T-cell (primary cell): ENCODE data around the gene BDNF. TPM values are rescaled to one million over a fixed set of nuclear protein-coding genes. Genes with fewer than 3 reads are reported as not detected.

Source experiments
- total RNA-seq, 35 experiments: library from RNA in 6 of 35; stranded (reverse) in 6 of 35; fragments of 120-200 nt in 1 of 35; gene quantifications; one replicate each; pipeline versions ENCODE4 v1.2.1 to v1.2.4 and lab custom pipeline; 2013 to 2026

Gene BDNF
- total RNA-seq, 5 donors from 2014 or later (not counting 1 experiment from before 2014, with no cell fraction given): 0.09 TPM; not detected in 4

Other genes starting within 250 kb of the BDNF start
- 1 to 10 TPM in 4 of 5 donors, under 1 TPM in 1; 0.68 to 2.4 (median 1.2) TPM for gene LGR4, start 227.7 kb downstream of the BDNF start, total RNA-seq
- 10 to 100 TPM; 19.8 to 27.3 (median 24.9) TPM for gene LIN7C, start 193.7 kb downstream of the BDNF start, total RNA-seq